Activated CD4-positive, alpha-beta T cell treated with anti-CD3 and anti-CD28 coated beads for 4 hours (primary cell): Measurements from ENCODE around the gene PLD6.

ENCODE experiments used
- DNase-seq, 2 donors: peaks; one replicate each; pipeline ENCODE4 v3.0.0-alpha.2; 2020

The PLD6 gene

DNA sequence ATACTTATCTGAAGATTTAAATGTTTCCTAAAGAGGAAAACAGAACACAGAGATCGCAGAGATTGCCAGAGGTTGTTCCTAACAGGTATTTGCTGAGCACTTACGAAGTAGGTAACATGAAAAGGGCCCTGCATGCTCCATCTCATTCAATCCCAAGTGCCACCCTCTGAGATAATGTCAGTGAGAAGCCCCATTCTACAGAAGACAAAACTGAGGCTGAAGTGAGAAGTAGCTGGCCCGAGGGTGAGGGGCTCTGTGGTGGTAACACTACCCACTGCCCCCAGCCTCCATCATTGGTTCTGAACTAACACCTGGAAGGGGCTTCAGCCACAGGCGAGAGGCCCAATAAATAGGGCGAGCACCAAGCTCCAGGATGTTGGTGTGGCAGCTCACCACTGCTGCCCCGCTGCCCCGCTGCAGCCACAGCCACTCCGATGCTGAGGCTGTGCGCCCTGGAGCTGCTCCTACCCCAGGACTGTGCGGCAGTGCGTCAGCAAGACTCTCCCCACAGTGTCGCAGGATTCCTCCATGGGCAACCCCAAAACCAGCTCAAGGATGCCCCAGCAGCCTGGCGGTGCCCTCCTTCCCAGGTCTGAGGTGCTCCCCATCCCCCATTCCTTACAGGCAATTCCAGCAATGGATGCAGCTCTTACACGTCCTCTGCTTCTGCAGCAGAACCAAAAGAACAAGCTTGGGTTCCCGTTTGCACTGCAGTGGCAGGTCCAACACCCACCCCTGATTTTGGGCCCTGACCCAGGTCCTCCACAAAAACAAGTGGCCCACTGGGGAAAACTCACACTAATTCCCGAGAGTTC, 20.5 kb upstream of the PLD6 start:
- no peak for DNase-seq

DNA sequence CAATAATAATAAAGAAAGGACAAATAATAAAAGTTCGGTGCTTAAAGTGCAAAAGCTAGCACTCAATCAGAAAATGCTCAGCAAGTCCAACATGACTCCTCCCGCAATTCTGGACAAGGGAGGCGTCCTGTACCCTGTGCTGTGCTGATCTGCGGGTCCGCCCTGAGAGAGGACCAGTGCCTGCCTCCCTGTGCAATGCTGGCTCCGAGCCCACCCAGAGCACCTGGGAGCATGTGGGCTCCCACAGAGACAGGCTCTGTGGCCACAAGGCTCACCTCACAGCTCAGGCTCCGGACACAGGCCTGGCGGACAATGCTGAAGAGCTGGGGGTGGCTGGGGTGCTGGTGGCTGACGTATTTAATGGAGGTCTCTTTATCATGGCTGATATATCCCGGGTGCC, 19.8 kb upstream of the PLD6 start:
- DNase-seq: no peak

DNA sequence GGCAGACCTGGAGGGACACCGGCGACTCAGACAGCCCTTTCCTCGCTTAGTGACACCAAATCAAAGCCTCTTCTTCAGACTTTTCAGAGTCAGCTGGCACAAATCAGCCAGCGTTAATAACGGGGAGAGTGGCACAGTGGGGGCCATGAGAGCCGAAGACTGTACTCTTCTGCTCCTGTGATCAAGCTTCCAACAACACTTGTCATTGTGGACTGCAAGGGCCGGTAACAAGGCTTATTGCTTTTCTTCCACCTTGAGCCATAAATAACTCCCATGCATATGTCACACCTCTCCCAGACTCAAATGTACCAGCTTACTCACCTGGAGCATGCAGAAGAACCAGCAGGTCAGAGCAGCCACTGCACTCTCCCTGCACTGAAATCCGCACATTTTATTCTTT, 18.0 kb upstream of the PLD6 start:
- no peak for DNase-seq

GRCh38 chr17:17223736-17224135, 17.6 kb upstream of the PLD6 start:
- DNase-seq: no peak

DNA sequence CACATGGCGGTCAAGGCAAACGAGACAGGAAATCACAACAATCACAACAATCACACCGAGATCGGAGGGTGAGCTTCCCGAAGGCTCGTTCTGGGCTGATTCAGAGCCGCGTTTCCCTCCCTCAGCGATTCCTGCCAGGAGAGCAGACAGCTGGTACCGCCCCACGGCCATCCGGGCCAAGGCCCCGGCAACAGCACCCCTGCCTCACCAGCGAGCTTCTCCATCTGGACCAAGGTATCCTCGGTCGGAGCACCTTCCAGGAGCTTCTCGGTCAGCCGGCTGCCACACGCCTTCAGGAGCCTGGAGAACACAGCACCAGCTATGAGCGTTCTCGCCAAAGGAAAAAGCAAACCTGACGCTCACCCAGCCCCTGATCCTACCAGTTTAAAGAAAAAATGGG, 15.2 kb upstream of the PLD6 start:
- DNase-seq: no peak

- DNase-seq: no peak
These were observed 14.4 kb upstream of the PLD6 start for GRCh38 chr17:17220529-17220928.

GRCh38 chr17:17217995-17218394, 11.9 kb upstream of the PLD6 start:
- DNase-seq: no peak

DNA sequence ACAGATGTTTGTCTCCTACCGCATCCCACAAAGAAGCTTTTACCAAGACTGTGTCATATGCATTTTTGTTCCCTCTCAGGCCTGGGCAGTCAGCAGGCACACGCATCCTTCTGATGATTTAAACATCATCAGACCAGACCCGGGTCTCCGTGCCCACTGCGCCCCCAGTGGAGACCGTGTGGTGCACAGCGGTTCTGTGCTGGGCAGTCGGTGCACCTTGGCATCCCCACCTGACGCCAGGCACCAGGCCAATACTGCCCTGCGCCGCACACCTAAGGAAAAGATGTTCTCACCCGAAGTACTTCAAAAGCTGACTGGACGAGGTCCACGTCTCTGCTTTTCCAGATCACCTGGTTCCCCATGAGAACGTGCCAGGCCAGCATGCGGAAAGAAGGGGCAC, 10.6 kb upstream of the PLD6 start:
- DNase-seq: no peak

- DNase-seq: no peak
These were observed 10.1 kb upstream of the PLD6 start for GRCh38 chr17:17216236-17216635.

GRCh38 chr17:17215575-17215974, 9.4 kb upstream of the PLD6 start:
- DNase-seq: no peak

DNA sequence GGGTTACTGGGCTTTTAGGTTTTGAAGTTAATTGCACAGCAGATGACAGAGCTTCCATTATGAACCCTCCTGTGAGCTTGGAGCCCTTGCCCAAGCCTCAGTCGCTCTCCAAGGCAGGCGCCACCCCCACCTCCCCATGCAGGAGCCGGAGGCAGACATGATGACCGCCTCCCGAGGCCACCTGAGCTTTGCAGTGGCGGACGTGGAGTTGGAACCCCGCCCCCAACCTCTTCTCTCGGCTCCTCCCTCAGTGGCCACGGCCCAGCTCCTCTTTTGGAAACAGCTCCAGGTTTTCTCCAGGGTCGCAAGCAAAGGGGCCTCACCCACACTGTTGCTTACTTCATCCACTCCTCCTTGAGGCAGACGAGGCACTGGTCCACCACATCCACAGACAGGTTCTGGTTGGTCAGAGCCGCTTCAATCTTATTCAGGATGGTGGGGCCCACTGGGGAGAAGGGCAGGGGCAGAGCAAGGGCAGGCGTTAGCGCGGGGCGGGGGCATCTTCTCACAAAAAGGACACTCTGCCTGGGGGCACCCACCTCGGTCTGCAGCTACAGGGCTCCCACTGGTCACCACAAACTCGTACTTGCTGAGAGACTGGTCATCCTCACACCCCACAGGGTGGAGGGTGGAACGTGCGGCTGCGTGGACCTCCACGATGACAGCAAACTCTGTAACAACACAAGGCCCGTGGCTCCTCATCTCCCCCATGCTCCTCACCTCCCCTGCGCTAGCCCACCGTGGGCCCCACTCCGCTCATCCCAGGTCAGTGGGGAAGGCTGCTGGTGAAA, 8.7 kb upstream of the PLD6 start:
- DNase-seq: no peak

DNA sequence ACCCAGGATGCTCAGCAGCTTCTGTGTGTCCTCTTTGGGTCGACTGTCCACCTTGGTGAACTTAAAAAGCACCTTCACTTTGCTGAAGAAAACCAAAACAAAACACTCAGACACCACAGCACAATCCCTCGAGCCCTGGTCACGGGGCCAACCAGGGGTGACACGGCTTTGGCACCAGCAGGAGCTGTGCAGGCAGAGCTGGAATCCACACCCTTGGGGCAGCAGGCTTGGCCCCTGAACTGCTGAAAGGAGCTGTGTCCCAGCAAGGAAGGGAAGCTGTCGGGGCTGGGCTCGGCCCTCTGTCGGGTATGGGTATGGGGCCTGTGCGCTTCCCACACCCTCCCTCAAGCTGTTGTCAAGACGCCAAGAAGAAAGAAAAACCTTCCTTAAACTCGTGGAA, 7.6 kb upstream of the PLD6 start:
- no peak for DNase-seq

- DNase-seq: no peak
These were observed 1.9 kb upstream of the PLD6 start for GRCh38 chr17:17207998-17208397.

- no peak for DNase-seq
These were observed 791 bp upstream of the PLD6 start for GRCh38 chr17:17206913-17207335.

DNA sequence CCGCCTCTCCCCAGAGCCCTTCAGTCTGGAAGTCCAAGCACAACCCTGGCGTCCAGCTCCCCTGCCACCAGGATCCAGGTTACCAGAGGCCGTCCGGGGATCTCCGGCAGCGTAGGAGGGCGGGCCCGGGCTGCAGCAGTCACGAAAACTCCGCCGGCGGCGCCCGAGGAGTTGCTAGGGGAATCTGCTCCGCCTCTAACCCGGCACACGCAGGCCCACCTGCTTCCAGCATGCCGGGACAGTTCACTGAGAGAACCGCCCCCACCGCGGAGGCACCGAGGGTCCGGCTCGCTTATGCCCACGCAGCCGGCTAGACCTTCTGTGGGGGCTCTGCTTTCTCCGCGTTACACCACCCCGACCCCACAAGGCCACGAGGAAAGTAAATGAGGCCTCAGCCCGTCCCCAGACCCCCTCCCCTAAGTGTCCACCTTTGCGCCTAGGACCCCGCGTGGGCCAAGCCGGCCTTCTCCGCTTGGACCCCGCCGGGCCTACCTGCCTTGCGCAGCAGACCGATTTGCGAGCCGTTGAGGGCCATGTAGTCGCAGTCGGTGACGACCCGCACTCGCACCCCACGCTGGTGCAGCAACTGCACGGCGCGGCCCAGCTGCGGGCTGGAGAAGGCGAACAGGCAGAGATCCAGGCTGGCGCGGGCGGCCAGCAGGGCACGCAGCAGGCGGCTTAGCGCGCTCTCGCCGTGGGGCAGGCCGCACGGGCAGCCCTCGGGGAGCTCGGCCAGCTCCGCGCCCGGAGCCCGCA, 587 bp downstream of the PLD6 start:
- peak; percentile 63 to 68 for DNase-seq

DNA sequence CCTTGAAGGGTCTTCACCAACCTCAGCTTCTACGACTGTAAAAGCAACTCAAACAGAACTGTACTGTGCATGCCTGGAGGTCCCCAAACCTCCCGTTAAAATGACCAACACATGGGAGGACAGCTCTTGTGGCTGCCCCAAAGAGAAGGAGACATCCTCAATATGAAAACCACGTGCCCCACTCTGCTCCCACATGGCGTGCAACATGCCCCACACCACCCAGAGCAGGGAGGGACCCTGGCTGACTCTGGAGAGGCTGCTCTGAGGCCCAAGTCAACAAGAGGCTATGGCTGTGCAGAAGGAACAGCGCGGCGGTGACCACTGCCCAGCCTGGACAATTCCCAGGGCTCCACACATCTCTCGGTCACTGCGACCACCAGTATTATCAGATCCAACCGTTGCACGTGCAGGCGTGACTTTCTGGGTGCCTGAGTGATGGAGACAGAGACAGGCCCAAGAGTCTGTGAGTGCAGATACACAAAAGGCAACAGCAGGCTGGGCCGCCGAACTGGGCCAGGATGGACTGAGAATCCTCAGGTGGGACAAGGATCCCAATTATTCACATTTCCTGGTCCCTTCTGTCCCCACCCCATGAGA, 1.4 kb downstream of the PLD6 start:
- DNase-seq: no peak

DNA sequence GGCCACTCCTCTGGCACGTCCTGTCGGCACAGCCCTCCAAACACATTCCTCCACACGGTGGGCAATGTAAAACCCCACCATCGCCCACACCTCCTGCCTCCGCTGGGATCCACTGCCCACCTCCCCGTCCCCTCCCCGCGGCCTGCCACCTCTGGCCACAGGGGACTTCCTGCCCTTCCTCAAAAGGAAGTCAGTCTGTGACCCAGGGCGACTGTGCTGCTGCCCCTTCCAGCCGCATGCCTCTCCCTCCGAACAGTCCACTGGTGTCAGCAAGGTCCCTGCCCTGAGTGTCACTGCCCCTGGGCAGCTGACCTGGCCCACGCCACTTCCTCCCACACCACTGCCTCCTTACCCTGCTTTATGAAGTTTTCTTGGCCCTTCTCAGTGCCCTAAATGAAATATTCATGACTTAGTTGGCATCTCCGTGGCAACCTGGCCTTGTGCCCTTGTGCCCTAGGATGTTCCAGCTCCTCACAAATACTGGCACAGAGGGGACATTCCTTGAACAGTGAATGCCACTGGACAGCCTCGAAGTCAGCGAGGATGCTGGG, 2.0 kb downstream of the PLD6 start:
- no peak for DNase-seq

GRCh38 chr17:17203173-17203730, 2.9 kb downstream of the PLD6 start:
- no peak for DNase-seq

GRCh38 chr17:17201907-17202306, 4.2 kb downstream of the PLD6 start:
- DNase-seq: no peak

DNA sequence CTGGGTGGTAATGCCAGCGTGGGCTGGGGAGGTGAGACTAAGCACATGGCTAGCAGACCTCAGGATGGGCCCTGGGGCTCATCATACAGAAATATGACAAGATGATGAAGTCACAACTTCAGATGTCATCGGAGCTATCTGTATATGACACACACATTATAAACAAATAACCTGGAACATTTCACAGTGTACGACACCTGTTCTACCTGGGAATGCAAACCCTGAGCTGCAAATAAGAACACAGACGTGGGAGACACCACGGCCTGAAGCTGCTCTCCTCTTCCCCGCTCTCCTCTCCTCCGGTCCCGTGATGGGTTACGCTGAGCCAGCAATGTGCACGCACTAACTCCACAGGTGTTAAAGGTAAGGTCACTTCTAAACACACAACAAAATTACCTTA, 4.9 kb downstream of the PLD6 start:
- DNase-seq: no peak

- no peak for DNase-seq
These were observed 5.3 kb downstream of the PLD6 start for GRCh38 chr17:17200831-17201230.

GRCh38 chr17:17200311-17200710, 5.8 kb downstream of the PLD6 start:
- DNase-seq: no peak

GRCh38 chr17:17198281-17198680, 7.9 kb downstream of the PLD6 start:
- DNase-seq: no peak
